HCT116 (cell line): ENCODE data around the gene FGL2. TPM values are rescaled to one million over a fixed set of nuclear protein-coding genes. Genes with fewer than 3 reads are reported as not detected.
"Not testable (repeated sequence)": the region's sequence is repeated elsewhere in the genome, so short reads cannot be mapped to it uniquely, and the experiment has no call there.

Source experiments
- ATAC-seq: fragments of 200-7000 bp; cut with Tn5 transposase; 2 replicates; pipeline ENCODE4 v1.9.1; 2020; ENCODE audit warnings: mild to moderate bottlenecking, moderate library complexity
- BruUV-seq: library from RNA; stranded (reverse); fragments of 400-500 nt; replicated peaks from 2 replicates; lab custom pipeline; 2021; lab: Mats Ljungman, UMichigan
- CTCF ChIA-PET: fragments of 300-600 bp; sonication (Branson Sonifier 250); formaldehyde crosslinking; loops from one replicate; lab custom pipeline; 2021; ENCODE audit warnings: antibody characterized with exemption; lab: Charles Lee
- POLR2A ChIA-PET: fragments of 300-600, 350-600 bp; sonication (Branson Sonifier 250); formaldehyde crosslinking; loops from one replicate; lab custom pipeline; 2021; ENCODE audit warnings: antibody characterized with exemption; lab: Charles Lee
- RAD21 ChIA-PET, 2 experiments: fragments of 300-600 bp; sonication (Branson Sonifier 250); formaldehyde crosslinking; loops; one replicate each; lab custom pipeline; 2023; ENCODE audit warnings: low total read pairs in 2 of 2; ENCODE audit not compliant: uncharacterized antibody in 2 of 2, unreplicated experiment in 2 of 2, low non-redundant PET in 1 of 2; lab: Charles Lee
- DNase-seq: peaks from one replicate; pipeline ENCODE4 v3.0.0-alpha.2; 2010; ENCODE audit warnings: low read depth, low spot score
- H2AFZ ChIP-seq: fragments of 200-600 bp; shearing (Covaris generic), sonication (generic); 2 replicates; pipeline ENCODE4 v1.6.1; 2017; ENCODE audit warnings: low read depth, mixed run types, mixed read lengths, antibody characterized with exemption, low read length; ENCODE audit not compliant: poor library complexity, severe bottlenecking
- H3K27ac ChIP-seq: 2 replicates; pipeline ENCODE4 v1.5.1; 2012; ENCODE audit warnings: low read depth, low read length
- H3K27me3 ChIP-seq: fragments of 200-600 bp; sonication (generic); 2 replicates; pipeline ENCODE4 v1.6.1; 2016; ENCODE audit warnings: mixed run types, low read length, mixed read lengths; ENCODE audit not compliant: insufficient read depth
- H3K36me3 ChIP-seq, 2 experiments: fragments of 200-500 bp in 1 of 2; fragments of 200-600 bp in 1 of 2; sonication (Bioruptor generic) in 1 of 2; sonication (generic) in 1 of 2; 2 replicates each; pipeline versions ENCODE4 v1.5.1 to v1.6.1; 2014 to 2016; ENCODE audit warnings: low read length in 2 of 2, inconsistent platforms in 1 of 2, mixed read lengths in 1 of 2, mixed run types in 1 of 2; ENCODE audit not compliant: insufficient read depth in 2 of 2, control insufficient read depth in 1 of 2
- H3K4me1 ChIP-seq, 2 experiments: fragments of 200-600 bp in 1 of 2; sonication (generic) in 1 of 2; 2 replicates each; pipeline versions ENCODE4 v1.5.1 to v1.6.1; 2012 to 2017; ENCODE audit warnings: low read length in 2 of 2, inconsistent platforms in 1 of 2, mild to moderate bottlenecking in 1 of 2, mixed read lengths in 1 of 2, mixed run types in 1 of 2, moderate library complexity in 1 of 2; ENCODE audit not compliant: insufficient read depth in 2 of 2, control insufficient read depth in 1 of 2
- H3K4me2 ChIP-seq: fragments of 200-600 bp; sonication (generic); 2 replicates; pipeline ENCODE4 v1.6.1; 2017; ENCODE audit warnings: mixed run types, low read length, mixed read lengths
- H3K4me3 ChIP-seq, 2 experiments: fragments of 200-600 bp in 1 of 2; sonication (generic) in 1 of 2; replicated peaks in 1 of 2; 2 replicates each; pipeline ENCODE4 v1.5.1; 2011 to 2016; ENCODE audit warnings: low read length in 2 of 2, control low read depth in 1 of 2, low read depth in 1 of 2, mild to moderate bottlenecking in 1 of 2, mixed read lengths in 1 of 2, mixed run types in 1 of 2
- H3K79me2 ChIP-seq: fragments of 200-600 bp; sonication (generic); 2 replicates; pipeline ENCODE4 v1.6.1; 2017; ENCODE audit warnings: mild to moderate bottlenecking, mixed run types, low read length, moderate library complexity, mixed read lengths; ENCODE audit not compliant: insufficient read depth
- H3K9ac ChIP-seq: fragments of 200-600 bp; sonication (generic); 2 replicates; pipeline ENCODE4 v1.6.1; 2016; ENCODE audit warnings: low read length, mixed read lengths
- H3K9me2 ChIP-seq: fragments of 200-600 bp; sonication (generic), shearing (Covaris generic); 2 replicates; pipeline ENCODE4 v1.6.1; 2017; ENCODE audit warnings: mixed run types, mild to moderate bottlenecking, moderate library complexity; ENCODE audit not compliant: insufficient read depth
- H3K9me3 ChIP-seq, 2 experiments: fragments of 200-500 bp in 1 of 2; fragments of 200-600 bp in 1 of 2; sonication (Bioruptor generic) in 1 of 2; sonication (generic) in 1 of 2; 2 replicates each; pipeline ENCODE4 v1.6.1; 2014 to 2017; ENCODE audit warnings: low read length in 2 of 2, mixed read lengths in 2 of 2, inconsistent platforms in 1 of 2, low read depth in 1 of 2, mild to moderate bottlenecking in 1 of 2, mixed run types in 1 of 2, moderate library complexity in 1 of 2; ENCODE audit not compliant: control insufficient read depth in 1 of 2, insufficient read depth in 1 of 2
- H4K20me1 ChIP-seq: fragments of 200-600 bp; sonication (generic), shearing (Covaris generic); 2 replicates; pipeline ENCODE4 v1.6.1; 2017; ENCODE audit warnings: mixed run types, mild to moderate bottlenecking, moderate library complexity; ENCODE audit not compliant: insufficient read depth
- POLR2AphosphoS5 ChIP-seq: IDR thresholded peaks from 2 replicates; pipeline ENCODE4 v1.6.1; 2011; ENCODE audit warnings: mild to moderate bottlenecking, low read depth, low read length, moderate library complexity
- YY1 ChIP-seq: IDR thresholded peaks from 2 replicates; pipeline ENCODE4 v1.6.1; 2011; ENCODE audit warnings: low read length, low read depth, moderate library complexity, mild to moderate bottlenecking; ENCODE audit not compliant: insufficient replicate concordance; ENCODE audit errors: extremely low read depth
- ZFX ChIP-seq: fragments of 450-650 bp; IDR thresholded peaks from 2 replicates; pipeline ENCODE4 v1.6.1; 2017
- ZNF274 ChIP-seq: fragments of 200-500 bp; sonication (Bioruptor generic); IDR thresholded peaks from 2 replicates; pipeline ENCODE4 v1.6.1; 2014; ENCODE audit warnings: mild to moderate bottlenecking, low read depth, low read length, inconsistent platforms
- intact Hi-C: fragments of 100-400 bp; cut with micrococcal nuclease; formaldehyde crosslinking; loops from 2 replicates; pipeline ENCODE4 v1.10.0; 2022
- total RNA-seq: library from RNA; stranded (reverse); gene quantifications from one replicate; pipeline ENCODE4 v1.2.1, GENCODE V29; 2021; ENCODE audit not compliant: unreplicated experiment
- TF ChIP-seq, protein P1 (sequence below), 3 experiments: fragments of 200-600 bp in 1 of 3; sonication (generic) in 1 of 3; IDR thresholded peaks in 2 of 3; conservative IDR thresholded peaks in 1 of 3; 2 replicates each; pipeline ENCODE4 v1.5.1; 2012 to 2017; ENCODE audit warnings: low read depth in 2 of 3, low read length in 2 of 3, antibody characterized with exemption in 1 of 3, borderline replicate concordance in 1 of 3, control low read depth in 1 of 3, mild to moderate bottlenecking in 1 of 3, mixed read lengths in 1 of 3, mixed run types in 1 of 3, moderate library complexity in 1 of 3; ENCODE audit not compliant: insufficient read depth in 1 of 3
- TF ChIP-seq, protein P2 (sequence below): IDR thresholded peaks from 2 replicates; pipeline ENCODE4 v1.6.1; 2012
- TF ChIP-seq, protein P3 (sequence below): IDR thresholded peaks from 2 replicates; pipeline ENCODE4 v1.6.1; 2012; ENCODE audit warnings: low read depth
- TF ChIP-seq, protein P4 (sequence below): IDR thresholded peaks from 2 replicates; pipeline ENCODE4 v1.6.1; 2012

The FGL2 gene
- total RNA-seq, 1 experiment from 2014 or later: not detected

GRCh38 chr7:77219701-77220331 lies 20.2 kb upstream of the FGL2 start:
- BruUV-seq, H3K36me3 ChIP-seq, ATAC-seq, RAD21 ChIA-PET, H3K4me1 ChIP-seq, H3K4me3 ChIP-seq, H3K9me3 ChIP-seq, H3K9ac ChIP-seq, DNase-seq, H3K27me3 ChIP-seq, H3K9me2 ChIP-seq, POLR2A ChIA-PET, intact Hi-C loops, H3K79me2 ChIP-seq, CTCF ChIA-PET, H2AFZ ChIP-seq, H3K4me2 ChIP-seq, H3K27ac ChIP-seq, H4K20me1 ChIP-seq: not testable (repeated sequence)

DNA sequence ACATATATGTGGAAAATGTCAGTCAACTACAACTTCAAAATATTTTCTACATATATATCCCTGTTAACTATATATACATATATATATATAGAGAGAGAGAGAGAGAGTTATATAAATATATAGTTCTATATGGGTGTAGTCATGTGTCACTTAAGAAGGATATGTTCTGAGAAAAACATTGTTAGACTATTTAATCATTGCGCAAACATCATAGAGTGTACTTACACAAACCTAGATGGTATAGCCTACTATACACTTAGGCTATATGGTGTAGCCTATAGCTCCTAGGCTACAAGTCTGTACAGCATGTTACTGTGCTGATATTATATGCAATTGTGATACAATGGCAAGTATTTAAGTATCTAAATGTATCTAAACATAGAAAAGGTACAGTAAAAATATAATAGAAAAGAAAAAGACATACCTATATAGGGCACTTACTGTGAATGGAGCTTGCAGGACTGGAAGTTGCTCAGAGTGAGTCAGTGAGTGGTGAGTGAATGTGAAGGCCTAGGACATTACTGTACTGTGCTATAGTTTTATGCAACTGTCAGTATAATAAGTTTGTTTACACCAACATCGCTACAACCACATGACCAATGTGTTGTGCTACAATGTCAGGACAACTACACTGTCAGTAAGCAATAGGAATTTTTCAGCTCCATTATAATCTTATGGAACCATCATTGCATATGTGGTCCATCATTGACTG lies 18.0 kb upstream of the FGL2 start:
- Histone ChIP-seq H3K36me3 (no peaks in the 10 kb centered on the region), H3K27me3 (no peaks in the 10 kb centered on the region), H4K20me1 (no peaks in the 10 kb centered on the region), H2AFZ (no peak overlapping the region), H3K79me2 (no peaks in the 10 kb centered on the region), H3K4me3 (no peak overlapping the region), H3K4me1 (no peaks in the 10 kb centered on the region), H3K9me2 (no peaks in the 10 kb centered on the region), H3K4me2 (no peak overlapping the region), H3K9me3 (no peaks in the 10 kb centered on the region), H3K9ac (no peak overlapping the region), H3K27ac (no peak overlapping the region)
- ChIA-PET CTCF (interaction anchor here (1.1 kb wide), 1 partner anchor 30 kb away, joined by 3 read pairs; no protein-coding TSS in a partner anchor), POLR2A (no interaction called here), RAD21 (no interaction called here)
- DNase-seq: no peak
- intact Hi-C loops: no loop called here
- ATAC-seq: no peak
- BruUV-seq: no TSS peak
- TF ChIP-seq, protein P1, sequence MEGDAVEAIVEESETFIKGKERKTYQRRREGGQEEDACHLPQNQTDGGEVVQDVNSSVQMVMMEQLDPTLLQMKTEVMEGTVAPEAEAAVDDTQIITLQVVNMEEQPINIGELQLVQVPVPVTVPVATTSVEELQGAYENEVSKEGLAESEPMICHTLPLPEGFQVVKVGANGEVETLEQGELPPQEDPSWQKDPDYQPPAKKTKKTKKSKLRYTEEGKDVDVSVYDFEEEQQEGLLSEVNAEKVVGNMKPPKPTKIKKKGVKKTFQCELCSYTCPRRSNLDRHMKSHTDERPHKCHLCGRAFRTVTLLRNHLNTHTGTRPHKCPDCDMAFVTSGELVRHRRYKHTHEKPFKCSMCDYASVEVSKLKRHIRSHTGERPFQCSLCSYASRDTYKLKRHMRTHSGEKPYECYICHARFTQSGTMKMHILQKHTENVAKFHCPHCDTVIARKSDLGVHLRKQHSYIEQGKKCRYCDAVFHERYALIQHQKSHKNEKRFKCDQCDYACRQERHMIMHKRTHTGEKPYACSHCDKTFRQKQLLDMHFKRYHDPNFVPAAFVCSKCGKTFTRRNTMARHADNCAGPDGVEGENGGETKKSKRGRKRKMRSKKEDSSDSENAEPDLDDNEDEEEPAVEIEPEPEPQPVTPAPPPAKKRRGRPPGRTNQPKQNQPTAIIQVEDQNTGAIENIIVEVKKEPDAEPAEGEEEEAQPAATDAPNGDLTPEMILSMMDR (IDR thresholded peaks at IDR 0.05 in 2 of 3, conservative IDR thresholded peaks at IDR 0.05 in 1 of 3; ENCODE audit: borderline replicate concordance in 1 of 3, insufficient read depth in 1 of 3, low read depth in 2 of 3, low read length in 2 of 3): no peak
- TF ChIP-seq ZFX (no peak), POLR2AphosphoS5 (no peak), ZNF274 (no peak), YY1 (no peak)
- TF ChIP-seq, protein P2, sequence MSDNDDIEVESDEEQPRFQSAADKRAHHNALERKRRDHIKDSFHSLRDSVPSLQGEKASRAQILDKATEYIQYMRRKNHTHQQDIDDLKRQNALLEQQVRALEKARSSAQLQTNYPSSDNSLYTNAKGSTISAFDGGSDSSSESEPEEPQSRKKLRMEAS: no peak
- TF ChIP-seq, protein P3, sequence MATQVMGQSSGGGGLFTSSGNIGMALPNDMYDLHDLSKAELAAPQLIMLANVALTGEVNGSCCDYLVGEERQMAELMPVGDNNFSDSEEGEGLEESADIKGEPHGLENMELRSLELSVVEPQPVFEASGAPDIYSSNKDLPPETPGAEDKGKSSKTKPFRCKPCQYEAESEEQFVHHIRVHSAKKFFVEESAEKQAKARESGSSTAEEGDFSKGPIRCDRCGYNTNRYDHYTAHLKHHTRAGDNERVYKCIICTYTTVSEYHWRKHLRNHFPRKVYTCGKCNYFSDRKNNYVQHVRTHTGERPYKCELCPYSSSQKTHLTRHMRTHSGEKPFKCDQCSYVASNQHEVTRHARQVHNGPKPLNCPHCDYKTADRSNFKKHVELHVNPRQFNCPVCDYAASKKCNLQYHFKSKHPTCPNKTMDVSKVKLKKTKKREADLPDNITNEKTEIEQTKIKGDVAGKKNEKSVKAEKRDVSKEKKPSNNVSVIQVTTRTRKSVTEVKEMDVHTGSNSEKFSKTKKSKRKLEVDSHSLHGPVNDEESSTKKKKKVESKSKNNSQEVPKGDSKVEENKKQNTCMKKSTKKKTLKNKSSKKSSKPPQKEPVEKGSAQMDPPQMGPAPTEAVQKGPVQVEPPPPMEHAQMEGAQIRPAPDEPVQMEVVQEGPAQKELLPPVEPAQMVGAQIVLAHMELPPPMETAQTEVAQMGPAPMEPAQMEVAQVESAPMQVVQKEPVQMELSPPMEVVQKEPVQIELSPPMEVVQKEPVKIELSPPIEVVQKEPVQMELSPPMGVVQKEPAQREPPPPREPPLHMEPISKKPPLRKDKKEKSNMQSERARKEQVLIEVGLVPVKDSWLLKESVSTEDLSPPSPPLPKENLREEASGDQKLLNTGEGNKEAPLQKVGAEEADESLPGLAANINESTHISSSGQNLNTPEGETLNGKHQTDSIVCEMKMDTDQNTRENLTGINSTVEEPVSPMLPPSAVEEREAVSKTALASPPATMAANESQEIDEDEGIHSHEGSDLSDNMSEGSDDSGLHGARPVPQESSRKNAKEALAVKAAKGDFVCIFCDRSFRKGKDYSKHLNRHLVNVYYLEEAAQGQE: no peak
- TF ChIP-seq, protein P4, sequence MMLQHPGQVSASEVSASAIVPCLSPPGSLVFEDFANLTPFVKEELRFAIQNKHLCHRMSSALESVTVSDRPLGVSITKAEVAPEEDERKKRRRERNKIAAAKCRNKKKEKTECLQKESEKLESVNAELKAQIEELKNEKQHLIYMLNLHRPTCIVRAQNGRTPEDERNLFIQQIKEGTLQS: no peak
